Measurements from ENCODE around the gene PINLYP.

Gene PINLYP

DNA sequence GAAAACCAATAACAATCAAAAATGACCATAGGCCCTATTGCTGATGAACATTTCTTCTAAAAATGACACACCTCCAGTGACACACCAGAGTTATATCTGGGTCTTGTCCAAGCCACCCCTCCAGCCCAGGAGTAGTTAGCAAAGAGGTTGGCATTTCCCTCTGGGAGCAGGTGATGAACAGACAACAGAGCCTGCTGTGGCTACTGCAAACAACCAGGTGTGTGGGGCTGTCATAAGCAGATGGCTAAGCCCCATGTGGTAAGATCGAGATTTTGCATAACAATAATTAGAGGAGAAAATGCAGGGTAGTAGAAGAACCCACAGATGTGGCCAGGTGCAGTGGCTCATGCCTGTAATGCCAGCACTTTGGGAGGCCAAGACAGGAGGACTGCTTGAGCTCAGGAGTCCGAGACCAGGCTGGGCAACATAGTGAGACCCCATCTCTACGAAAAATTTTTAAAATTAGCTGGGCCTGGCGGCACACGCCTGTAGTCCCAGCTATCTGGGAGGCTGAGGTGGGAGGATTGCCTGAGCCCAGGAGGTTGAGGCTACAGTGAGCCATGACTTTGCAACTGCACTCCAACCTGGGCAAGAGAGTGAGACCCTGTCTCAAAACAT, 5.3 kb upstream of the PINLYP start:
- Histone ChIP-seq H3K79me1 (ENCODE audit: low read length) (peaks cover 2% of the 10 kb centered on the region), H3K4me3 (ENCODE audit: low read depth, low read length) (no peak overlapping the region), H4K12ac (ENCODE audit: low read depth, low read length) (no peak overlapping the region), H2AK5ac (ENCODE audit: low read length) (no peak overlapping the region), H3K27ac (ENCODE audit: low read depth, low read length) (no peak overlapping the region), H4K91ac (ENCODE audit: low read depth, low read length) (no peak overlapping the region), H3K4me2 (ENCODE audit: low read length) (no peak overlapping the region), H3K9me3 (ENCODE audit: insufficient read depth, low read depth, low read length) (no peaks in the 10 kb centered on the region), H3K23ac (ENCODE audit: low read length) (no peak overlapping the region), H3K9ac (ENCODE audit: low read length) (no peak overlapping the region), H2AFZ (ENCODE audit: insufficient read depth, low read length, poor library complexity) (no peak overlapping the region), H2BK12ac (ENCODE audit: low read length) (no peak overlapping the region), H3K36me3 (ENCODE audit: control insufficient read depth in 1 of 2, insufficient read depth in 2 of 2, low read length in 2 of 2) (peaks cover 2 to 9% of the 10 kb centered on the region in 2 experiments), H4K8ac (ENCODE audit: low read depth, low read length) (no peak overlapping the region), H3K79me2 (ENCODE audit: control insufficient read depth, insufficient read depth, low read length, poor library complexity) (peaks cover 4% of the 10 kb centered on the region), H3K14ac (ENCODE audit: low read length) (no peak overlapping the region), H2BK5ac (ENCODE audit: low read depth, low read length, poor library complexity) (no peak overlapping the region), H3K4ac (ENCODE audit: low read depth, low read length) (no peak overlapping the region), H3K4me1 (ENCODE audit: control insufficient read depth in 1 of 2, insufficient read depth in 2 of 2, low read length in 2 of 2) (peaks cover 0 to 6% of the 10 kb centered on the region in 2 experiments), H3K27me3 (ENCODE audit: insufficient read depth, low read length) (no peaks in the 10 kb centered on the region), H3K18ac (ENCODE audit: low read length) (no peak overlapping the region), H2BK120ac (ENCODE audit: insufficient read depth, low read length, poor library complexity) (no peak overlapping the region)
- DNase-seq, result peak; percentile 15 to 19
- WGBS (ENCODE audit: extremely low coverage, insufficient coverage, insufficient read length), result no CpG with 5 or more reads among the region's 5 CpGs

DNA sequence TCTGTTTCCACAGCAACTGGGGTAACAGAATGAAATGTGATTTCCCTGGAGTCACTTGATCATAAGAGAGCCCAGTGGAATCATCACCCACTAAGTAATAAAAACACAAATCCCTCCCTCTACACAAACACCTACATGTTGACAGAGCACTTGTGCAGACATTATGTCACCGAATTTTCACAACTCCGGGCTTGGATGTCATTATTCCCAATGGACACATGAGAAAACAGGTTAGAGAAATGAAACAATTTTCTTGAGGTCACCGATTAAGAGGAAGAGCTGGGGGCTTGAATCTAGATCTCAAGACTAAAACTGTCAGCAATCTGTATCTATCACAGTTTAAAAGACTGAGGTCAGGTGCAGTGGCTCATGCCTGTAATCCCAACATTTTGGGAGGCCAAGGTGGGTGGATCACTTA, 3.4 kb upstream of the PINLYP start:
- H2BK120ac ChIP-seq (ENCODE audit: insufficient read depth, low read length, poor library complexity), result no peak overlapping the region
- H3K4me3 ChIP-seq (ENCODE audit: low read depth, low read length), result no peak overlapping the region
- no peak overlapping the region for H3K9ac ChIP-seq (ENCODE audit: low read length)
- peaks cover 3 to 10% of the 10 kb centered on the region in 2 experiments for H3K4me1 ChIP-seq (ENCODE audit: control insufficient read depth in 1 of 2, insufficient read depth in 2 of 2, low read length in 2 of 2)
- no peak overlapping the region for H2AK5ac ChIP-seq (ENCODE audit: low read length)
- H3K79me2 ChIP-seq (ENCODE audit: control insufficient read depth, insufficient read depth, low read length, poor library complexity), result peaks cover 4% of the 10 kb centered on the region
- no peak overlapping the region for H4K12ac ChIP-seq (ENCODE audit: low read depth, low read length)
- H3K23ac ChIP-seq (ENCODE audit: low read length), result no peak overlapping the region
- H3K4me2 ChIP-seq (ENCODE audit: low read length), result no peak overlapping the region
- H3K9me3 ChIP-seq (ENCODE audit: insufficient read depth, low read depth, low read length), result no peaks in the 10 kb centered on the region
- H2BK12ac ChIP-seq (ENCODE audit: low read length), result no peak overlapping the region
- H3K79me1 ChIP-seq (ENCODE audit: low read length), result peaks cover 4% of the 10 kb centered on the region
- no peak overlapping the region for H2AFZ ChIP-seq (ENCODE audit: insufficient read depth, low read length, poor library complexity)
- H3K14ac ChIP-seq (ENCODE audit: low read length), result no peak overlapping the region
- no peak overlapping the region for H3K18ac ChIP-seq (ENCODE audit: low read length)
- no peak overlapping the region for H4K91ac ChIP-seq (ENCODE audit: low read depth, low read length)
- no peaks in the 10 kb centered on the region for H3K27me3 ChIP-seq (ENCODE audit: insufficient read depth, low read length)
- no peak overlapping the region for H4K8ac ChIP-seq (ENCODE audit: low read depth, low read length)
- DNase-seq, result no peak
- no CpG with 5 or more reads among the region's 3 CpGs for WGBS (ENCODE audit: extremely low coverage, insufficient coverage, insufficient read length)
- H3K27ac ChIP-seq (ENCODE audit: low read depth, low read length), result no peak overlapping the region
- H2BK5ac ChIP-seq (ENCODE audit: low read depth, low read length, poor library complexity), result no peak overlapping the region
- H3K36me3 ChIP-seq (ENCODE audit: control insufficient read depth in 1 of 2, insufficient read depth in 2 of 2, low read length in 2 of 2), result peaks cover 2 to 9% of the 10 kb centered on the region in 2 experiments
- no peak overlapping the region for H3K4ac ChIP-seq (ENCODE audit: low read depth, low read length)

DNA sequence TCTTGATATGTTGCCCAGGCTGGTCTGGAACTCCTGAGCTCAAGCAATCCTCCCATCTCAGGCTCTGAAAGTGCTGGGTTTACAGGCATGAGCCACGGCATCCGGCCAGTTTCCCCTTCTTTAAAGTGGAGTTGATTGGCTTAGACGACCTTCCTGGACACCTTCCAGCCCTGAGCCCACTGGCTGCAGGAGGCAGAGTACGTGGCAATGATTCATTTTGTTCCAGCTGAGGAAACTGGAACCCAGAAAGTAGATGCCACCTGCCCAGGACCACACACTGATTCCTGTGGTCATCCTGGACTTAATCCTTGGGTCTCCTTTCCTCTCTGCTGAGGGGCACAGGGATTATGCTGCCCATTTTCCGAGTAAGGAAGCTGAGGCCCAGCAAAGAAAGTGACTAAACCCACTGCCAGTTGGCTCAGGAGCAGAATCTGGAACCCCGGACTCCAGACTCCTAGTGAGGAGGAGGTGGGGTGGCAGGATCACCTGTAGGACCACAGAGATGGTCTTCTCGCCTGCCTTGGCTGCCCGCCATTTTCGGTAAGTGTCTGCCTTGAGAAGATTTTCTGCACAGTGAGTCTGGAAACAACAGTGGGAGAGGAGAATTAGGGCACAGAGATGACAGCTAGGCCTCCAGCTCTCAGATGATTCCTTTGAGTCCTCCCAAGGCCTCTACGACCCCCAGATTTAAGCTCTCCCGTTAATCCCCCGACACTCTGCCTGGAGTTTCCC, 1.0 kb upstream of the PINLYP start:
- no peak overlapping the region for H2BK5ac ChIP-seq (ENCODE audit: low read depth, low read length, poor library complexity)
- H3K4me2 ChIP-seq (ENCODE audit: low read length), result peak overlapping the region; percentile 87
- no peaks in the 10 kb centered on the region for H3K9me3 ChIP-seq (ENCODE audit: insufficient read depth, low read depth, low read length)
- peak overlapping the region; percentile 64 for H4K8ac ChIP-seq (ENCODE audit: low read depth, low read length)
- H2BK120ac ChIP-seq (ENCODE audit: insufficient read depth, low read length, poor library complexity), result no peak overlapping the region
- H2AFZ ChIP-seq (ENCODE audit: insufficient read depth, low read length, poor library complexity), result no peak overlapping the region
- H3K79me2 ChIP-seq (ENCODE audit: control insufficient read depth, insufficient read depth, low read length, poor library complexity), result peaks cover 4% of the 10 kb centered on the region
- peak overlapping the region; percentile 27 for H3K18ac ChIP-seq (ENCODE audit: low read length)
- H3K23ac ChIP-seq (ENCODE audit: low read length), result no peak overlapping the region
- H3K4me1 ChIP-seq (ENCODE audit: control insufficient read depth in 1 of 2, insufficient read depth in 2 of 2, low read length in 2 of 2), result peaks cover 3 to 10% of the 10 kb centered on the region in 2 experiments
- peak overlapping the region; percentile 54 for H3K4ac ChIP-seq (ENCODE audit: low read depth, low read length)
- peak overlapping the region; percentile 4 for H2AK5ac ChIP-seq (ENCODE audit: low read length)
- H3K14ac ChIP-seq (ENCODE audit: low read length), result peak overlapping the region; percentile 36
- no peaks in the 10 kb centered on the region for H3K27me3 ChIP-seq (ENCODE audit: insufficient read depth, low read length)
- peaks cover 2 to 9% of the 10 kb centered on the region in 2 experiments for H3K36me3 ChIP-seq (ENCODE audit: control insufficient read depth in 1 of 2, insufficient read depth in 2 of 2, low read length in 2 of 2)
- H2BK12ac ChIP-seq (ENCODE audit: low read length), result no peak overlapping the region
- peak overlapping the region; percentile 98 for H3K4me3 ChIP-seq (ENCODE audit: low read depth, low read length)
- no CpG with 5 or more reads among the region's 12 CpGs for WGBS (ENCODE audit: extremely low coverage, insufficient coverage, insufficient read length)
- peak overlapping the region; percentile 96 for H3K9ac ChIP-seq (ENCODE audit: low read length)
- H4K91ac ChIP-seq (ENCODE audit: low read depth, low read length), result peak overlapping the region; percentile 54
- no peak overlapping the region for H3K27ac ChIP-seq (ENCODE audit: low read depth, low read length)
- H3K79me1 ChIP-seq (ENCODE audit: low read length), result peaks cover 4% of the 10 kb centered on the region
- H4K12ac ChIP-seq (ENCODE audit: low read depth, low read length), result peak overlapping the region; percentile 66
- DNase-seq, result no peak

GRCh38 chr19:43575955-43576878, 616 bp downstream of the PINLYP start:
- Histone ChIP-seq H4K8ac (ENCODE audit: low read depth, low read length) (peak overlapping the region; percentile 87), H3K27me3 (ENCODE audit: insufficient read depth, low read length) (no peaks in the 10 kb centered on the region), H3K79me1 (ENCODE audit: low read length) (peaks cover 6% of the 10 kb centered on the region), H3K14ac (ENCODE audit: low read length) (no peak overlapping the region), H2BK120ac (ENCODE audit: insufficient read depth, low read length, poor library complexity) (no peak overlapping the region), H2BK5ac (ENCODE audit: low read depth, low read length, poor library complexity) (peak overlapping the region; percentile 3), H3K27ac (ENCODE audit: low read depth, low read length) (no peak overlapping the region), H2AFZ (ENCODE audit: insufficient read depth, low read length, poor library complexity) (peak overlapping the region; percentile 73), H3K9me3 (ENCODE audit: insufficient read depth, low read depth, low read length) (no peaks in the 10 kb centered on the region), H3K4ac (ENCODE audit: low read depth, low read length) (peak overlapping the region; percentile 23), H2AK5ac (ENCODE audit: low read length) (peak overlapping the region; percentile 7), H4K12ac (ENCODE audit: low read depth, low read length) (peak overlapping the region; percentile 54), H3K4me1 (ENCODE audit: control insufficient read depth in 1 of 2, insufficient read depth in 2 of 2, low read length in 2 of 2) (peaks cover 3 to 13% of the 10 kb centered on the region in 2 experiments), H2BK12ac (ENCODE audit: low read length) (no peak overlapping the region), H3K36me3 (ENCODE audit: control insufficient read depth in 1 of 2, insufficient read depth in 2 of 2, low read length in 2 of 2) (peaks cover 2 to 9% of the 10 kb centered on the region in 2 experiments), H4K91ac (ENCODE audit: low read depth, low read length) (peak overlapping the region; percentile 41), H3K23ac (ENCODE audit: low read length) (no peak overlapping the region), H3K79me2 (ENCODE audit: control insufficient read depth, insufficient read depth, low read length, poor library complexity) (peaks cover 4% of the 10 kb centered on the region), H3K9ac (ENCODE audit: low read length) (no peak overlapping the region), H3K18ac (ENCODE audit: low read length) (no peak overlapping the region), H3K4me3 (ENCODE audit: low read depth, low read length) (peak overlapping the region; percentile 63), H3K4me2 (ENCODE audit: low read length) (peak overlapping the region; percentile 64)
- peak; percentile 23 to 60 for DNase-seq
- no CpG with 5 or more reads among the region's 37 CpGs for WGBS (ENCODE audit: extremely low coverage, insufficient coverage, insufficient read length)

Data from trophoblast cell (in vitro differentiated cells and primary cell).